Measurements from ENCODE around the gene PRMT2.
A peak's percentile ranks its signal among the peaks of the same experiment; 100 is the strongest.
"Not testable (repeated sequence)": the region's sequence is repeated elsewhere in the genome, so short reads cannot be mapped to it uniquely, and the experiment has no call there.

PRMT2 gene

GRCh38 chr21:46626975-46627501, 8.4 kb upstream of the PRMT2 start:
- no peaks in the 10 kb centered on the region for H3K27me3 ChIP-seq (ENCODE audit: control insufficient read depth, insufficient read depth, low read length, poor library complexity, severe bottlenecking)
- no peak overlapping the region for H3K4me3 ChIP-seq (ENCODE audit: insufficient read depth, low read depth, low read length)
- peaks cover 14% of the 10 kb centered on the region for H3K4me1 ChIP-seq (ENCODE audit: control insufficient read depth, insufficient read depth, low read length)
- no peak overlapping the region for H3K27ac ChIP-seq (ENCODE audit: insufficient read depth, low read depth, low read length, poor library complexity, severe bottlenecking)
- H3K9me3 ChIP-seq (ENCODE audit: control insufficient read depth, low read length), result no peaks in the 10 kb centered on the region
- 85 to 88% methylated on average over 6 of the region's 6 CpGs for WGBS, 2 experiments
- no peaks in the 10 kb centered on the region for H3K36me3 ChIP-seq (ENCODE audit: control insufficient read depth, insufficient read depth, low read length)

GRCh38 chr21:46627726-46628125, 7.7 kb upstream of the PRMT2 start:
- H3K27ac ChIP-seq (ENCODE audit: insufficient read depth, low read depth, low read length, poor library complexity, severe bottlenecking), result no peak overlapping the region
- no peaks in the 10 kb centered on the region for H3K9me3 ChIP-seq (ENCODE audit: control insufficient read depth, low read length)
- 90 to 96% methylated on average over 4 of the region's 4 CpGs for WGBS, 2 experiments
- H3K27me3 ChIP-seq (ENCODE audit: control insufficient read depth, insufficient read depth, low read length, poor library complexity, severe bottlenecking), result no peaks in the 10 kb centered on the region
- H3K4me3 ChIP-seq (ENCODE audit: insufficient read depth, low read depth, low read length), result no peak overlapping the region
- no peaks in the 10 kb centered on the region for H3K36me3 ChIP-seq (ENCODE audit: control insufficient read depth, insufficient read depth, low read length)
- peaks cover 8% of the 10 kb centered on the region for H3K4me1 ChIP-seq (ENCODE audit: control insufficient read depth, insufficient read depth, low read length)

- WGBS, 2 experiments, result 92% methylated on average over 6 of the region's 6 CpGs
- Histone ChIP-seq H3K27ac (ENCODE audit: insufficient read depth, low read depth, low read length, poor library complexity, severe bottlenecking) (no peak overlapping the region), H3K4me3 (ENCODE audit: insufficient read depth, low read depth, low read length) (no peak overlapping the region), H3K36me3 (ENCODE audit: control insufficient read depth, insufficient read depth, low read length) (no peaks in the 10 kb centered on the region), H3K4me1 (ENCODE audit: control insufficient read depth, insufficient read depth, low read length) (peaks cover 7% of the 10 kb centered on the region), H3K27me3 (ENCODE audit: control insufficient read depth, insufficient read depth, low read length, poor library complexity, severe bottlenecking) (no peaks in the 10 kb centered on the region), H3K9me3 (ENCODE audit: control insufficient read depth, low read length) (no peaks in the 10 kb centered on the region)
Observed at GRCh38 chr21:46628868-46629267, 6.6 kb upstream of the PRMT2 start.

GRCh38 chr21:46630915-46631314, 4.6 kb upstream of the PRMT2 start:
- not testable (repeated sequence) for H3K27ac ChIP-seq (ENCODE audit: insufficient read depth, low read depth, low read length, poor library complexity, severe bottlenecking); H3K4me3 ChIP-seq (ENCODE audit: insufficient read depth, low read depth, low read length); H3K27me3 ChIP-seq (ENCODE audit: control insufficient read depth, insufficient read depth, low read length, poor library complexity, severe bottlenecking); H3K9me3 ChIP-seq (ENCODE audit: control insufficient read depth, low read length); H3K4me1 ChIP-seq (ENCODE audit: control insufficient read depth, insufficient read depth, low read length); H3K36me3 ChIP-seq (ENCODE audit: control insufficient read depth, insufficient read depth, low read length)
- 87 to 94% methylated on average over 2 of the region's 2 CpGs for WGBS, 2 experiments

- H3K4me1 ChIP-seq (ENCODE audit: control insufficient read depth, insufficient read depth, low read length), result no peaks in the 10 kb centered on the region
- no peak overlapping the region for H3K27ac ChIP-seq (ENCODE audit: insufficient read depth, low read depth, low read length, poor library complexity, severe bottlenecking)
- WGBS, 2 experiments, result 92 to 93% methylated on average over 5 of the region's 5 CpGs
- H3K4me3 ChIP-seq (ENCODE audit: insufficient read depth, low read depth, low read length), result no peak overlapping the region
- H3K9me3 ChIP-seq (ENCODE audit: control insufficient read depth, low read length), result no peaks in the 10 kb centered on the region
- no peaks in the 10 kb centered on the region for H3K36me3 ChIP-seq (ENCODE audit: control insufficient read depth, insufficient read depth, low read length)
- no peaks in the 10 kb centered on the region for H3K27me3 ChIP-seq (ENCODE audit: control insufficient read depth, insufficient read depth, low read length, poor library complexity, severe bottlenecking)
Observed at GRCh38 chr21:46633566-46633965, 1.9 kb upstream of the PRMT2 start.

GRCh38 chr21:46634427-46634826, 1.0 kb upstream of the PRMT2 start:
- Histone ChIP-seq H3K27ac (ENCODE audit: insufficient read depth, low read depth, low read length, poor library complexity, severe bottlenecking) (no peak overlapping the region), H3K27me3 (ENCODE audit: control insufficient read depth, insufficient read depth, low read length, poor library complexity, severe bottlenecking) (no peaks in the 10 kb centered on the region), H3K4me1 (ENCODE audit: control insufficient read depth, insufficient read depth, low read length) (no peaks in the 10 kb centered on the region), H3K4me3 (ENCODE audit: insufficient read depth, low read depth, low read length) (peak overlapping the region; percentile 98), H3K36me3 (ENCODE audit: control insufficient read depth, insufficient read depth, low read length) (no peaks in the 10 kb centered on the region), H3K9me3 (ENCODE audit: control insufficient read depth, low read length) (no peaks in the 10 kb centered on the region)
- 95 to 96% methylated on average over 8 of the region's 8 CpGs for WGBS, 2 experiments

- H3K4me3 ChIP-seq (ENCODE audit: insufficient read depth, low read depth, low read length), result peak overlapping the region; percentile 98
- 11% methylated on average over 14 of the region's 14 CpGs for WGBS, 2 experiments
Observed at GRCh38 chr21:46634966-46635323, 529 bp upstream of the PRMT2 start.

GRCh38 chr21:46636181-46636512, 673 bp downstream of the PRMT2 start:
- Histone ChIP-seq H3K9me3 (ENCODE audit: control insufficient read depth, low read length) (no peaks in the 10 kb centered on the region), H3K4me3 (ENCODE audit: insufficient read depth, low read depth, low read length) (peak overlapping the region; percentile 98), H3K27ac (ENCODE audit: insufficient read depth, low read depth, low read length, poor library complexity, severe bottlenecking) (no peak overlapping the region), H3K27me3 (ENCODE audit: control insufficient read depth, insufficient read depth, low read length, poor library complexity, severe bottlenecking) (no peaks in the 10 kb centered on the region), H3K36me3 (ENCODE audit: control insufficient read depth, insufficient read depth, low read length) (no peaks in the 10 kb centered on the region), H3K4me1 (ENCODE audit: control insufficient read depth, insufficient read depth, low read length) (no peaks in the 10 kb centered on the region)
- WGBS, 2 experiments, result 21 to 26% methylated on average over 7 to 8 of the region's 8 CpGs

More at GRCh38 chr21:46634966-46635323, 529 bp upstream of the PRMT2 start:
- no peaks in the 10 kb centered on the region for H3K9me3 ChIP-seq (ENCODE audit: control insufficient read depth, low read length)
- peak overlapping the region; percentile 96 for H3K27ac ChIP-seq (ENCODE audit: insufficient read depth, low read depth, low read length, poor library complexity, severe bottlenecking)
- H3K4me1 ChIP-seq (ENCODE audit: control insufficient read depth, insufficient read depth, low read length), result no peaks in the 10 kb centered on the region
- H3K27me3 ChIP-seq (ENCODE audit: control insufficient read depth, insufficient read depth, low read length, poor library complexity, severe bottlenecking), result no peaks in the 10 kb centered on the region
- H3K36me3 ChIP-seq (ENCODE audit: control insufficient read depth, insufficient read depth, low read length), result no peaks in the 10 kb centered on the region

GRCh38 chr21:46636550-46637285, 1.2 kb downstream of the PRMT2 start:
- Histone ChIP-seq H3K27ac (ENCODE audit: insufficient read depth, low read depth, low read length, poor library complexity, severe bottlenecking) (no peak overlapping the region), H3K4me3 (ENCODE audit: insufficient read depth, low read depth, low read length) (peak overlapping the region; percentile 98), H3K36me3 (ENCODE audit: control insufficient read depth, insufficient read depth, low read length) (no peaks in the 10 kb centered on the region), H3K4me1 (ENCODE audit: control insufficient read depth, insufficient read depth, low read length) (no peaks in the 10 kb centered on the region), H3K9me3 (ENCODE audit: control insufficient read depth, low read length) (no peaks in the 10 kb centered on the region), H3K27me3 (ENCODE audit: control insufficient read depth, insufficient read depth, low read length, poor library complexity, severe bottlenecking) (no peaks in the 10 kb centered on the region)
- WGBS, 2 experiments, result 95 to 98% methylated on average over 6 to 7 of the region's 7 CpGs

- no peaks in the 10 kb centered on the region for H3K9me3 ChIP-seq (ENCODE audit: control insufficient read depth, low read length)
- no peaks in the 10 kb centered on the region for H3K4me1 ChIP-seq (ENCODE audit: control insufficient read depth, insufficient read depth, low read length)
- H3K4me3 ChIP-seq (ENCODE audit: insufficient read depth, low read depth, low read length), result no peak overlapping the region
- H3K27me3 ChIP-seq (ENCODE audit: control insufficient read depth, insufficient read depth, low read length, poor library complexity, severe bottlenecking), result no peaks in the 10 kb centered on the region
- H3K36me3 ChIP-seq (ENCODE audit: control insufficient read depth, insufficient read depth, low read length), result peaks cover 3% of the 10 kb centered on the region
- H3K27ac ChIP-seq (ENCODE audit: insufficient read depth, low read depth, low read length, poor library complexity, severe bottlenecking), result no peak overlapping the region
- WGBS, 2 experiments, result 93 to 94% methylated on average over 3 of the region's 3 CpGs
Observed at GRCh38 chr21:46637952-46638746, 2.7 kb downstream of the PRMT2 start.
